HG03575 (cell line): ENCODE data around the gene PTPN9.
"Not testable (repeated sequence)": the region's sequence is repeated elsewhere in the genome, so short reads cannot be mapped to it uniquely, and the experiment has no call there.

ENCODE experiments used
- ATAC-seq: cut with Tn5 transposase; IDR thresholded peaks from one replicate; pipeline ENCODE4 v1.9.1; 2021; ENCODE audit not compliant: unreplicated experiment, insufficient number of reproducible peaks, low FRiP score; ENCODE audit errors: extremely low read depth

The PTPN9 gene

GRCh38 chr15:75459581-75459980, 119.5 kb downstream of the PTPN9 start:
- no peak for ATAC-seq

- ATAC-seq, result no peak
Observed at GRCh38 chr15:75456710-75457109, 122.4 kb downstream of the PTPN9 start.

GRCh38 chr15:75455982-75456531, 123.1 kb downstream of the PTPN9 start:
- ATAC-seq, result no peak

- ATAC-seq, result no peak
Observed at GRCh38 chr15:75455424-75455981, 123.6 kb downstream of the PTPN9 start.

GRCh38 chr15:75454471-75455378, 124.4 kb downstream of the PTPN9 start:
- no peak for ATAC-seq

GRCh38 chr15:75453703-75454470, 125.2 kb downstream of the PTPN9 start:
- no peak for ATAC-seq

GRCh38 chr15:75452865-75453702, 126.0 kb downstream of the PTPN9 start:
- no peak for ATAC-seq

GRCh38 chr15:75452364-75452864, 126.7 kb downstream of the PTPN9 start:
- ATAC-seq, result no peak

GRCh38 chr15:75451674-75452363, 127.3 kb downstream of the PTPN9 start, which contains the start of gene SIN3A:
Gene SIN3A (minus strand): TSS chr15:75451690. CDS start chr15:75430375, 21,315 bp downstream.
- peak; percentile 24 for ATAC-seq

- ATAC-seq, result no peak
Observed at GRCh38 chr15:75451202-75451673, 127.9 kb downstream of the PTPN9 start.

GRCh38 chr15:75450307-75451201, 128.6 kb downstream of the PTPN9 start:
- ATAC-seq, result no peak

- no peak for ATAC-seq
Observed at GRCh38 chr15:75449585-75450306, 129.4 kb downstream of the PTPN9 start.

GRCh38 chr15:75448171-75448570, 130.9 kb downstream of the PTPN9 start:
- ATAC-seq, result not testable (repeated sequence)

GRCh38 chr15:75446151-75446550, 133.0 kb downstream of the PTPN9 start:
- ATAC-seq, result no peak

GRCh38 chr15:75445324-75445723, 133.8 kb downstream of the PTPN9 start:
- ATAC-seq, result not testable (repeated sequence)

GRCh38 chr15:75443972-75444453, 135.1 kb downstream of the PTPN9 start:
- ATAC-seq, result not testable (repeated sequence)
